Mesodermal cell (in vitro differentiated cells): ENCODE results near the gene KNDC1.
"Not testable (repeated sequence)": the region's sequence is repeated elsewhere in the genome, so short reads cannot be mapped to it uniquely, and the experiment has no call there.

ENCODE experiments used
- H3K27ac ChIP-seq: 2 replicates; pipeline ENCODE4 v1.7.0; 2013; ENCODE audit warnings: mild to moderate bottlenecking, low read depth, low read length, moderate library complexity; ENCODE audit not compliant: severe bottlenecking
- H3K36me3 ChIP-seq: 2 replicates; pipeline ENCODE4 v1.7.1; 2013; ENCODE audit warnings: mild to moderate bottlenecking, low read length, moderate library complexity; ENCODE audit not compliant: control insufficient read depth, insufficient read depth
- H3K4me1 ChIP-seq: one replicate; pipeline ENCODE4 v1.7.1; 2013; ENCODE audit warnings: mild to moderate bottlenecking, low read length; ENCODE audit not compliant: insufficient read depth, control insufficient read depth, poor library complexity, severe bottlenecking
- H3K4me3 ChIP-seq: 2 replicates; pipeline ENCODE4 v1.7.0; 2013; ENCODE audit warnings: low read length, control low read depth, mild to moderate bottlenecking; ENCODE audit not compliant: insufficient read depth, poor library complexity, severe bottlenecking; ENCODE audit errors: extremely low read depth
- H3K9me3 ChIP-seq: 2 replicates; pipeline ENCODE4 v1.7.1; 2013; ENCODE audit warnings: mild to moderate bottlenecking, low read length, moderate library complexity; ENCODE audit not compliant: control insufficient read depth
- WGBS, 2 experiments: methylation state at CpG; one replicate each; pipeline ENCODE4 v1.1.5; 2013; ENCODE audit warnings: missing lambda C conversion rate in 2 of 2; ENCODE audit not compliant: insufficient coverage in 2 of 2; 5-methylcytosine and 5-hydroxymethylcytosine counted together

Gene KNDC1

DNA sequence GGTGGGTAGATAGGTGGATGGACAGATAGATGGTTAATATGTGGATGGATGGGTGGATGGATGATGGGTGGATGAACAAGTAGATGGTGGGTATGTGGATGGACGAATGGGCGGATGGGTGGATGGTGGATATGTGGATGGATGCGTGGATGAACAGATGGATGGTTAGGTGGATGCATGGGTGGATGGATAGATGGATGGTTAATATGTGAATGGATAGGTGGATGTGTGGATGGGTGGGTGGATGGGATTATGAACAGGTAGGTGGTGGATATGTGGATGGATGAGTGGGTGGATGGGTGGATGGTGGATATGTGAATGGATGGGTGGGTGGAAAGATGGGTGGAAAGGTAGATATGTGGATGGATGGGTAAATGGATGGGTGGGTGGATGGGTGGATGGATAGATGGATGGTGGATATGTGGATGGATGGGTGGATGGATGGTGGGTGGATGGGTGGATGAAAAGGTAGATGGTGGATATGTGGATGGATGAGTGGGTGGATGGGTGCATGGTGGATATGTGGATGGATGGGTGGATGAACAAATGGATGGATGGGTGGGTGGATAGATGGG lies 14.8 kb downstream of the KNDC1 start:
- Histone ChIP-seq H3K4me3 (no peak overlapping the region), H3K27ac (no peak overlapping the region), H3K4me1 (no peaks in the 10 kb centered on the region), H3K9me3 (peaks cover 8% of the 10 kb centered on the region), H3K36me3 (no peaks in the 10 kb centered on the region)
- 60 to 62% methylated on average over 3 of the region's 3 CpGs for WGBS, 2 experiments

DNA sequence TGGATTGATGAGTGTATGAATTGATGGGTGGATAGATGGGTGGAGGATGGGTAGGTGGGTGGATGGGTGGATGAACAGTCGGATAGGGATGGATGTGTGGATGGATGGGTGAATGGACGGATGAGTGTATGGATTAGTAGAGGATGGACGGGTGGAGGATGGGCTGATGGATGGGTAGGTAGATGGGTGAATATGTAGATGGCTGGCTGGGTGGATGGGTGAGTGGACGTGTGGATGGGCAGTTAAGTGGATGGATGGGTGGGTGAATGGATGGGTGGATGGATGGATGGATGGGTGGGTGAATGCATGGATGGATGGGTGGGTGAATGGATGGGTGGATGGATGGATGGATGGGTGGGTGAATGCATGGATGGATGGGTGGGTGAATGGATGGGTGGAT lies 15.6 kb downstream of the KNDC1 start:
- not testable (repeated sequence) for H3K4me1 ChIP-seq, H3K4me3 ChIP-seq, H3K36me3 ChIP-seq, H3K27ac ChIP-seq, H3K9me3 ChIP-seq
- 87 to 91% methylated on average over 4 of the region's 4 CpGs for WGBS, 2 experiments

DNA sequence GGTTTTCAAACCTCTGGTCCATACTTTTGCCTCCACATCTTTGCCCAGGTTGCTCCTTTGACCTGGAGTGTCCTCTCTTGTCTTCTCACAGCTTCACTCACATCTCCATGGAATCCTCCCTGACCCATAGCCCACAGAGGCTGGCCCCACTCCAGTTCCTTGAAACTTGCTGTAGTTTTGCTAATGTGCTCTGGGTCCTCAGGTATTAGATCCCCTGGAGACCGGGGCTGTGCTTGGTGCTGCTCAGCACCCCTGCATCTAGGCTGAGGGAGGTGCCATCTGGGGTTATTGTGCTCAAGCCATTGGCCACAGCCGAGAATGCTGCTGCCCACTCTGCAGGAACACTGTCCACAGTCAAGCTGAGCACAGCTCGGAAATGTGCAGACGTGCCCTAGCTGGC lies 16.5 kb downstream of the KNDC1 start:
- Histone ChIP-seq H3K27ac (no peak overlapping the region), H3K4me1 (no peaks in the 10 kb centered on the region), H3K4me3 (no peak overlapping the region), H3K9me3 (peaks cover 8% of the 10 kb centered on the region), H3K36me3 (no peaks in the 10 kb centered on the region)
- 92 to 94% methylated on average over 4 of the region's 4 CpGs for WGBS, 2 experiments

DNA sequence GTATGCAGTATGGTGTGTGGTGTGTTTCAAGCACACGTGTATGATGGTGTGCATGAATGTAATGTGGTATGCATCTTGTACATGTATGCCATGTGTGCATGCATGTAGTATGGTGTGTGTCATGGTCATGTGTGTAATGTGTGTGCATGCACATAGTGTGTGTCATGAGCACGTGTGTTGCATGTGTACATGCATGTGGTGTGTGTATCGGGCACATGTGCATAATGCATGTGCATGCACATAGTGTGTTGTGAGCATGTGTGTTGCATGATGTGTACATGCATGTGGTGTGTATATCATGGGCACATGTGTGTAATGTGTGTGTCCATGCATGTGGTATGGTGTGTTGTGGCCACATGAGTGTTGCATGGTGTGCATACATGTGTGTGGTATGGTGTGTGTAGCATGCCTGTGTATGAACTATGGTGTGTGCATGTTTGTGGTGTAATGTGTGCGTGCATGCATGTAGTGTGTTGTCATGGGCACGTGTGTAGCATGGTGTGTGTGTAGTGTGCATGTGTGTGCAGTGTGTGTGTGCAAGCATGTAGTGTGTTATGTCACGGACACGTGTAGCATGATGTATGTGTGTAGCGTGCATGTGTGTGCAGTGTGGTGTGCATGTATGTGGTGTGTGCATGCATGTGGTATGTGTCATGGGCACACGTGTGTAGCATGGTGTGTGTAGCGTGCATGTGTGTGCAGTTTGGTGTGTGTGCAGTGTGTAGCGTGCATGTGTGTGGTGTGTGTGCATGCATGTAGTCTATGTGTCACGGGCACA lies 17.6 kb downstream of the KNDC1 start:
- WGBS, 2 experiments: 95% methylated on average over 12 of the region's 12 CpGs
- no peak overlapping the region for H3K4me3 ChIP-seq
- H3K36me3 ChIP-seq: no peaks in the 10 kb centered on the region
- no peak overlapping the region for H3K27ac ChIP-seq
- peaks cover 8% of the 10 kb centered on the region for H3K9me3 ChIP-seq
- no peaks in the 10 kb centered on the region for H3K4me1 ChIP-seq

DNA sequence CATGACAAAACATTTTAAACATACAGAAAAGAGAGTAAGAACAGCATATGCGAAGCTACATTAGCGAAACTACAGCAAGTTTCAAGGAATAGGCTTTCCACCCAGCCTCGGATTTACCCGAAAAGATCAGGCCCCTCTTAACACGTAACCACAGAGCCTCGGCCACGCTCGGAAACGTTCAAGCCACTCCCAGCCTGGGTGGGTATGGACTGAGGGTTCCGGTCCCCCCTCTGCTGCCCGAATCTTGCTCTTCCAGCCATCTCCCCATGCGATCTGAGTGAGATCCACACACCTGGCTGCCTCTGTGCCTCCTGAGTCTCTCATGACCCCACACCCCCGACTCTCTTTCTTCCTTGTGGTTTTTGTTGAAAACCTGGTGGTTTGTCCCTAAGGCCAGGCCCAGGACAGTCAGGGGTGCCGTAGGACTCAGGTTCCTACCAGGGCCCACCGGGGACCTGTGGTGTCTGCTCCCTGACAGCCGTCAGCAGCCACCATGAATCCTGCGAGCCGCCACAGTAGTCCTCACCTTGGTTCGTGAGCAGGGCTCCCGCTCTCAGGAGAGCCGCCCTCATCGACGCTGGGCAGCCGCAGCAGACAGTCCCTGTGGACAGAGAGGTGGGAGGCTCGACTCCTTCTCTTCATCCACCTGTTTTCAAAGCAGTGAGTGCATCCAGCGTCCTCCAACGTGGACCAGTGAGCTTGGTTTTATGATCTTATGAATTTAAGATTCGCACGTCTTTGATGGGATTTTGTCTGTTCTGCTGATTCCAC lies 18.5 kb downstream of the KNDC1 start:
- Histone ChIP-seq H3K4me3 (no peak overlapping the region), H3K27ac (no peak overlapping the region), H3K9me3 (peaks cover 8% of the 10 kb centered on the region), H3K4me1 (no peaks in the 10 kb centered on the region), H3K36me3 (no peaks in the 10 kb centered on the region)
- 96% methylated on average over 25 to 26 of the region's 29 CpGs for WGBS, 2 experiments

DNA sequence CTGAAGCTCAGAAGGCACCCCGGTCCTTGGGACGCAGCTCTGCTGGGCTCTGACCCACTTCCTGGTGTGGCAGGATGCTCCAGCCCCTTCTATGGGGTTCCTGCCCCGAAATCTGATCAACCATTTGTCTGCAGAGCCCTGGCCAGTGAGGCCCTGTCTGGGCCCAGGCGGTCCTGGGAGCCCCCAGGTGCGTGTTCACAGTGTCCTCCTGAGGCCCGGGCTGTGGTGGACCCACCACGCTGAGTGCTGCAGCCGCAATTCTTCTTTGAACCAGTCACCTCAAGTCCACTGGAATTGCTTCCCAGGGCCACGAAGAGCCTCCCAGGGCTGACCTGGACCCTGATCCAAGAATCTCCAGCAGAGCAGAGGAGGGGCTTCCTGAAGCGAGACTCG lies 19.1 kb downstream of the KNDC1 start:
- no peak overlapping the region for H3K27ac ChIP-seq
- H3K4me1 ChIP-seq: no peaks in the 10 kb centered on the region
- WGBS, 2 experiments: 82 to 94% methylated on average over 10 of the region's 11 CpGs
- H3K36me3 ChIP-seq: no peaks in the 10 kb centered on the region
- H3K4me3 ChIP-seq: no peak overlapping the region
- H3K9me3 ChIP-seq: peaks cover 8% of the 10 kb centered on the region

DNA sequence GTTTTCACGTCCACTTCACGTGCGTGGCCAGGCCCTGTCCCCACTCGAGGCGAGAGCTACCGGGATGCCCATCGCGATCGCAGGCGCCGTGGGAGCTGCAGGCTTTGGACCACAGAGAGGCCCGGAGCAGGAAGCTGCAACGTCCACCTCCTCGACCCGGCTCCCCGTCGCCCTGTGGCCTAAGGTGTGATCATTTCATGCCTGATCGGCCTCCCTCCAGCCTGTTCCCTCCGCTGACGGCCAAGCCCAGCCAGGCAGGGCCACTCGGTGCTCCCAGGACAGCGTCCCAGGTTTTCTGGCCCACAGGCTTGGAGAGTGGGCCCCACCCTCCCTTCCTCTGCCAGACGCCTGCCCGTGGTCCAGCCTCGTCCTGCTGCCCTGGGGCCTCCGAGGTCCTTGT lies 19.6 kb downstream of the KNDC1 start:
- H3K36me3 ChIP-seq: no peaks in the 10 kb centered on the region
- no peak overlapping the region for H3K4me3 ChIP-seq
- WGBS, 2 experiments: 89 to 90% methylated on average over 25 to 26 of the region's 26 CpGs
- peaks cover 8% of the 10 kb centered on the region for H3K9me3 ChIP-seq
- H3K4me1 ChIP-seq: no peaks in the 10 kb centered on the region
- no peak overlapping the region for H3K27ac ChIP-seq

DNA sequence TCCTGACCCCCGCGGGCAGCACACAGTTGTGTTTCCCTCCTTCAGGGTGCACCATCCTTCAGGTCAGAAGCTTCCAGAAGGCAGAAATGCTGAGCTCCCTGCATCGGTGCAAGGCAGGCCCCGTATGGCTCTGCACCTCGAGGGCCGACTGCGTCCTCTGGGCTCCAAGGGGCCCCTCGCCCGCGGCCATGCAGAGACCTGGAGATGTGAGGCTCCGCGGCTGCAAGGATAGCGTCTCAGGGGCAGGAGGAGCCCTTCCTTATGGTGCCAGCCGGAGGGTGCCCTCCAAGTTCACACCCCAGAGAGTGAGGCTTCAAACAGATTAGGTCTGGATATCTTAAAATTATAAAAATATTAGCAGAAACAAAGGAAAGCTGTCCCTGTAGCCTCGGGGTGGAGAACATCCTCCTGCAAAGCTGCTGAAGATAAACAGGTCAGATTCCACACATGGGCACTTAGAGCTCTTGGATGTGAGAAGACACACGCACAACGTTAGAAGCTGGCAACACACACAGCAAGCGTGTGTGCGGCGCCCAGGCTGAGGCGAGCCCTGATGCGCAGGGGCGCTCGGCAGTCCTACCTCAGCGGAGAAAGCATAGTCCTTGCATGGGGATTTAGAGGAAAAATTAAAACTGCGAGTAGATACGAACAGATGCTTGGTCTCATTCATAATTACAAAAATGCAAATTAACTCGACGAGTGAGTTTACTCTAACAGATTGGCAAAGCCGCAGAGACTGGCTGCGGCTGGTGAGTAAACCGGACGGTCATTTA lies 20.4 kb downstream of the KNDC1 start:
- no peaks in the 10 kb centered on the region for H3K4me1 ChIP-seq
- H3K36me3 ChIP-seq: no peaks in the 10 kb centered on the region
- H3K4me3 ChIP-seq: no peak overlapping the region
- peaks cover 8% of the 10 kb centered on the region for H3K9me3 ChIP-seq
- 95 to 98% methylated on average over 29 of the region's 33 CpGs for WGBS, 2 experiments
- no peak overlapping the region for H3K27ac ChIP-seq

DNA sequence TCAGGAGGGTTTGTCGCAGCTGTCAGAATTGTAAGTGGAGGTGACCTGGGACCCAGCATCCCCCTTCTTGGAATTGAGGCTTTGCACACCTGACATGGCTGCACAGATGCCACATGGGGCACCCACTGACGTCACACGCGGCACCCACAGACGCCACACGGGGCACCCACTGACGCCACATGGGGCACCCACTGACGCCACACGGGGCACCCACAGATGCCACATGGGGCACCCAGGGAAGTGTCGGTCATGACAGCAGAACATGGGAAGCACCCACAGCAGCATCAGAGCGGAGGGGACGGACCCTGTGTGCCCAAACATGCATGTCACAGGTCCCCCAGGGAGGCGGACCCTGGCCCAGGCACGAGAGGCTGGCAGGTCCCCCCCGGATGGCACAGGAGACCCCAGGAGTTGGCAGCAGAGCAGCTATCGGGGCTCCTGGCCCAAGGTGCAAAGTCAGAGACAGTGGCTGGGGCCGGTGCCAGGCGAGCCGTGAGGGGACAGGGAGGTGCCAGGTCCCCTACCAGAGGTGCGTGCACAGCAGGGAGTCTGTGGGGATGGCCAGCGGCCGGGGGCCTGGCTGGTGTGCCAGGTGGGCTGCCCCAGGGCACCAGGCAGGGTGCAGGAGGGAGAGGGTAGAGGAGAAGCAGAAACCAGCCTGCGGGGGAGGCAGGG lies 21.1 kb downstream of the KNDC1 start:
- Histone ChIP-seq H3K4me1 (no peaks in the 10 kb centered on the region), H3K36me3 (no peaks in the 10 kb centered on the region), H3K9me3 (peaks cover 8% of the 10 kb centered on the region), H3K4me3 (no peak overlapping the region), H3K27ac (no peak overlapping the region)
- WGBS, 2 experiments: 94% methylated on average over 21 to 23 of the region's 23 CpGs

DNA sequence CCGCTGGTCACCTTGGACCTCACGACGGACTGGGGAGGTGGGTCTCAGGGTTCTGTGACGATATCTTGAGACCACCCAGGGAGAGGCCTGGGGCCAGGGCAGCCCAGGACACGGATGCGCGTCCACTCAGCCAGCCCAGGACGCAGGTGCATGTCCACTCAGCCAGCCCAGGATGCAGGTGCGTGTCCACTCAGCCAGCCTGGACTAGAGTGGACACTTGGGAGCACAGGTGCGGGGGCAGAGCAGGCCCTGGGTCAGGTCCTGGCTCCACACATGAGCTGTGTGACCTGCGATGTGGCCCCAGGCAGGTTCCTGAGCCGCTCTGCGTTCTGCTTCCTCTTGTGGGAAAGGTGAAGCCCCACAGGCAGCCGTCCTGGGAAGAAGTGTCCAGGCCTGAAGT lies 22.2 kb downstream of the KNDC1 start:
- H3K27ac ChIP-seq: no peak overlapping the region
- no peak overlapping the region for H3K4me3 ChIP-seq
- H3K9me3 ChIP-seq: peaks cover 8% of the 10 kb centered on the region
- no peaks in the 10 kb centered on the region for H3K4me1 ChIP-seq
- no peaks in the 10 kb centered on the region for H3K36me3 ChIP-seq
- 83 to 85% methylated on average over 13 to 14 of the region's 14 CpGs for WGBS, 2 experiments
